DND-41 (cell line): Measurements from ENCODE around the gene FBLN1.

ENCODE experiments used
- ATAC-seq: fragments of 200-7000 bp; cut with Tn5 transposase; 3 replicates; pipeline ENCODE4 v1.9.1; 2021; ENCODE audit warnings: low read depth; ENCODE audit not compliant: insufficient read depth
- DNase-seq: peaks from one replicate; pipeline ENCODE4 v3.0.0-alpha.2; 2020
- H2AFZ ChIP-seq: 2 replicates; pipeline ENCODE4 v1.6.0; 2012; ENCODE audit warnings: low read depth, low read length
- H3K27ac ChIP-seq: 2 replicates; pipeline ENCODE4 v1.5.1; 2012; ENCODE audit warnings: low read length, inconsistent platforms
- H3K27me3 ChIP-seq: fragments of 200-600 bp; sonication (generic); 2 replicates; pipeline ENCODE4 v1.6.0; 2012; ENCODE audit warnings: low read length, mild to moderate bottlenecking, inconsistent platforms; ENCODE audit not compliant: insufficient read depth, poor library complexity
- H3K36me3 ChIP-seq: 2 replicates; pipeline ENCODE4 v1.5.1; 2012; ENCODE audit warnings: low read length, inconsistent platforms; ENCODE audit not compliant: insufficient read depth
- H3K4me1 ChIP-seq: 2 replicates; pipeline ENCODE4 v1.5.1; 2012; ENCODE audit warnings: mild to moderate bottlenecking, low read length; ENCODE audit not compliant: insufficient read depth
- H3K4me2 ChIP-seq: 2 replicates; pipeline ENCODE4 v1.6.0; 2012; ENCODE audit warnings: mild to moderate bottlenecking, moderate library complexity, low read length, inconsistent platforms; ENCODE audit not compliant: insufficient read depth
- H3K4me3 ChIP-seq, 2 experiments: fragments of 200-600 bp in 1 of 2; shearing (Covaris generic) in 1 of 2; 2 replicates each; pipeline ENCODE4 v1.5.1; 2012 to 2016; ENCODE audit warnings: inconsistent platforms in 2 of 2, low read length in 2 of 2, mild to moderate bottlenecking in 2 of 2, low read depth in 1 of 2, moderate library complexity in 1 of 2
- H3K79me2 ChIP-seq: 2 replicates; pipeline ENCODE4 v1.6.0; 2012; ENCODE audit warnings: low read length, inconsistent platforms; ENCODE audit not compliant: insufficient read depth
- H3K9ac ChIP-seq: 2 replicates; pipeline ENCODE4 v1.6.0; 2012; ENCODE audit warnings: low read depth, mild to moderate bottlenecking, inconsistent platforms, low read length, moderate library complexity
- H3K9me3 ChIP-seq: 2 replicates; pipeline ENCODE4 v1.5.1; 2012; ENCODE audit warnings: low read length, moderate library complexity, mild to moderate bottlenecking, inconsistent platforms; ENCODE audit not compliant: insufficient read depth, severe bottlenecking
- H4K20me1 ChIP-seq: 2 replicates; pipeline ENCODE4 v1.6.0; 2012; ENCODE audit warnings: low read length; ENCODE audit not compliant: insufficient read depth
- CTCF ChIP-seq: IDR thresholded peaks from 2 replicates; pipeline ENCODE4 v1.5.1; 2012; ENCODE audit warnings: borderline replicate concordance, low read length, moderate library complexity, mild to moderate bottlenecking; ENCODE audit not compliant: poor library complexity, severe bottlenecking; ENCODE audit errors: extremely low read depth
- EZH2 ChIP-seq: IDR thresholded peaks from 3 replicates; pipeline ENCODE4 v1.6.1; 2012; ENCODE audit warnings: borderline replicate concordance, low read depth, mild to moderate bottlenecking, moderate library complexity, low read length, inconsistent platforms; ENCODE audit not compliant: severe bottlenecking

FBLN1 gene

GRCh38 chr22:45508814-45509213 is 6.1 kb downstream of the FBLN1 start:
- H3K27me3 ChIP-seq: no peaks in the 10 kb centered on the region
- no peak overlapping the region for H2AFZ ChIP-seq
- no peaks in the 10 kb centered on the region for H4K20me1 ChIP-seq
- no peak for DNase-seq
- ATAC-seq: no peak
- no peak overlapping the region for H3K4me3 ChIP-seq
- no peaks in the 10 kb centered on the region for H3K79me2 ChIP-seq
- no peaks in the 10 kb centered on the region for H3K36me3 ChIP-seq
- TF ChIP-seq EZH2: no peak
- TF ChIP-seq CTCF: no peak
- H3K4me2 ChIP-seq: no peak overlapping the region
- no peak overlapping the region for H3K27ac ChIP-seq
- H3K4me1 ChIP-seq: no peaks in the 10 kb centered on the region
- no peaks in the 10 kb centered on the region for H3K9me3 ChIP-seq
- no peak overlapping the region for H3K9ac ChIP-seq

- Histone ChIP-seq H3K27me3 (peaks cover under 1% of the 10 kb centered on the region), H3K4me1 (no peaks in the 10 kb centered on the region), H2AFZ (no peak overlapping the region), H3K9ac (no peak overlapping the region), H4K20me1 (no peaks in the 10 kb centered on the region), H3K27ac (no peak overlapping the region), H3K79me2 (no peaks in the 10 kb centered on the region), H3K4me3 (no peak overlapping the region), H3K4me2 (no peak overlapping the region), H3K9me3 (no peaks in the 10 kb centered on the region), H3K36me3 (no peaks in the 10 kb centered on the region)
- no peak for DNase-seq
- ATAC-seq: no peak
- no peak for TF ChIP-seq CTCF
- no peak for TF ChIP-seq EZH2
These were observed 7.9 kb downstream of the FBLN1 start for GRCh38 chr22:45510376-45511232.

GRCh38 chr22:45511847-45512261 is 9.2 kb downstream of the FBLN1 start:
- no peaks in the 10 kb centered on the region; the same call in 1 of the 2 replicates for H4K20me1 ChIP-seq
- H3K9ac ChIP-seq: no peak overlapping the region
- ATAC-seq (no peak), DNase-seq (no peak)
- H3K79me2 ChIP-seq: no peaks in the 10 kb centered on the region
- H3K27ac ChIP-seq: no peak overlapping the region
- TF ChIP-seq CTCF: no peak
- no peak for TF ChIP-seq EZH2
- no peaks in the 10 kb centered on the region for H3K4me1 ChIP-seq
- no peaks in the 10 kb centered on the region for H3K9me3 ChIP-seq
- H3K36me3 ChIP-seq: no peaks in the 10 kb centered on the region
- no peak overlapping the region for H3K4me2 ChIP-seq
- H3K27me3 ChIP-seq: peaks cover 11% of the 10 kb centered on the region
- H2AFZ ChIP-seq: no peak overlapping the region
- no peak overlapping the region for H3K4me3 ChIP-seq
